ENCODE data around the gene CORO2B. TPM values are rescaled to one million over a fixed set of nuclear protein-coding genes. Genes with fewer than 3 reads are reported as not detected.

The CORO2B gene
- total and polyA plus RNA-seq, 10 donors = 0.93 to 8.8 (median 3.6) TPM

GRCh38 chr15:68552344-68552743 lies 26.4 kb upstream of the CORO2B start:
- H3K27me3 ChIP-seq (replicated peaks in 1 of 7) = peaks cover 0 to 55% (median 2%) of the 10 kb centered on the region in 7 donors
- peak; percentile 20 for DNase-seq
- H3K36me3 ChIP-seq = no peaks in the 10 kb centered on the region
- H3K4me1 ChIP-seq = peaks cover 0 to 5% (median 0%) of the 10 kb centered on the region in 6 donors
- H3K27ac ChIP-seq = no peak overlapping the region
- no peak for TF ChIP-seq POLR2AphosphoS5 (IDR thresholded peaks at IDR 0.05)
- TF ChIP-seq, protein P1, sequence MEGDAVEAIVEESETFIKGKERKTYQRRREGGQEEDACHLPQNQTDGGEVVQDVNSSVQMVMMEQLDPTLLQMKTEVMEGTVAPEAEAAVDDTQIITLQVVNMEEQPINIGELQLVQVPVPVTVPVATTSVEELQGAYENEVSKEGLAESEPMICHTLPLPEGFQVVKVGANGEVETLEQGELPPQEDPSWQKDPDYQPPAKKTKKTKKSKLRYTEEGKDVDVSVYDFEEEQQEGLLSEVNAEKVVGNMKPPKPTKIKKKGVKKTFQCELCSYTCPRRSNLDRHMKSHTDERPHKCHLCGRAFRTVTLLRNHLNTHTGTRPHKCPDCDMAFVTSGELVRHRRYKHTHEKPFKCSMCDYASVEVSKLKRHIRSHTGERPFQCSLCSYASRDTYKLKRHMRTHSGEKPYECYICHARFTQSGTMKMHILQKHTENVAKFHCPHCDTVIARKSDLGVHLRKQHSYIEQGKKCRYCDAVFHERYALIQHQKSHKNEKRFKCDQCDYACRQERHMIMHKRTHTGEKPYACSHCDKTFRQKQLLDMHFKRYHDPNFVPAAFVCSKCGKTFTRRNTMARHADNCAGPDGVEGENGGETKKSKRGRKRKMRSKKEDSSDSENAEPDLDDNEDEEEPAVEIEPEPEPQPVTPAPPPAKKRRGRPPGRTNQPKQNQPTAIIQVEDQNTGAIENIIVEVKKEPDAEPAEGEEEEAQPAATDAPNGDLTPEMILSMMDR (IDR thresholded peaks at IDR 0.05 in 8 of 11, conservative IDR thresholded peaks at IDR 0.05 in 3 of 11) = no peak
- no peak for TF ChIP-seq POLR2A (IDR thresholded peaks at IDR 0.05)
- intact Hi-C loops (cut with DNase I; ENCODE audit: low total_unique reads) = loop anchor here (5.0 kb wide), 1 partner anchor 325 kb away; no protein-coding TSS in a partner anchor
- 43 to 82% (median 67%) methylated on average over 6 of the region's 6 CpGs for WGBS, 5 donors
- H3K9me3 ChIP-seq = no peaks in the 10 kb centered on the region
- H3K4me3 ChIP-seq = no peak overlapping the region

GRCh38 chr15:68552773-68553172 lies 26.0 kb upstream of the CORO2B start:
- Histone ChIP-seq H3K4me3 (no peak overlapping the region), H3K36me3 (no peaks in the 10 kb centered on the region), H3K27me3 (replicated peaks in 1 of 7) (peaks cover 0 to 60% (median 2%) of the 10 kb centered on the region in 7 donors), H3K27ac (no peak overlapping the region), H3K9me3 (no peaks in the 10 kb centered on the region), H3K4me1 (peaks cover 0 to 5% (median 0%) of the 10 kb centered on the region in 6 donors)
- intact Hi-C loops (cut with DNase I; ENCODE audit: low total_unique reads) = loop anchor here (5.0 kb wide), 1 partner anchor 325 kb away; no protein-coding TSS in a partner anchor
- DNase-seq = peak; percentile 54
- TF ChIP-seq, protein P1 (IDR thresholded peaks at IDR 0.05 in 8 of 11, conservative IDR thresholded peaks at IDR 0.05 in 3 of 11) = no peak
- TF ChIP-seq POLR2AphosphoS5 (IDR thresholded peaks at IDR 0.05) = no peak
- no peak for TF ChIP-seq POLR2A (IDR thresholded peaks at IDR 0.05)
- 44 to 62% (median 49%) methylated on average over 6 of the region's 6 CpGs for WGBS, 5 donors

DNA sequence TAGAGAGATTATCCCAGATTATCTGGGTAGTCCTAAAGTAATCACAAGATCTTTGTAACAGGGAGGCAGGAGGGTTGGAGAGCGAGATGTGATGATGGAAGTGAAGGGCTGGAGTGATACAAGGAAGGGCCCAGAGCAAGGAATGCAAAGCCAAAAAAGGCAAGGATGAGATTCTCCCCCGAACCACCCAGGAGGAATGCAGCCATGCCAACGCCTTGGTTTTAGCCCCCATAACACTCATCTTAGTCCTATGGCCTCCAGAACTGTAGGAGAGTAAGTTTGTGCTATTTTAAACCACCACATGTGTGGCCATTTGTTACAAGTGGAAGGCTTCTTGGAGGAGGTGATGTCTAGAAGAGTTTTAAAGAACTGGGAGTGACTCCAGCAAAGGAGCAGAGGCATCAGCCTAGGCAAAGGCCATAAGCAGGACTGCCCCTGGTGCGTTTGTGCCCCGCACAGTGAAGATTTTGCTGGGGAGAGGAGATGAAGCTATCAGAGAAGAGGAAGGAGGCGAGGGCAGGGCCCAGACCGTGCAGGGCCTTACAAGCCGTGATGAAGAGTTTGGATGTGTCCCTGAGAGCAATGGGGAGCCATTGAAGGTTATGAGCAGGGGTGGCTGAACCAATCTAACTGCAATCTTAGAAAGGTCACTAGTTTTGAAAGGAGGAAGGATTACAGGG lies 25.3 kb upstream of the CORO2B start:
- TF ChIP-seq, protein P1 (IDR thresholded peaks at IDR 0.05 in 8 of 11, conservative IDR thresholded peaks at IDR 0.05 in 3 of 11) = no peak
- TF ChIP-seq POLR2AphosphoS5 (IDR thresholded peaks at IDR 0.05) (no peak), POLR2A (IDR thresholded peaks at IDR 0.05) (no peak)
- peaks cover 0 to 6% (median under 1%) of the 10 kb centered on the region in 6 donors for H3K4me1 ChIP-seq
- H3K27me3 ChIP-seq (replicated peaks in 1 of 7) = peaks cover 0 to 66% (median 2%) of the 10 kb centered on the region in 7 donors
- DNase-seq = peak; percentile 54
- WGBS, 5 donors = 68 to 80% (median 70%) methylated on average over 8 of the region's 8 CpGs
- intact Hi-C loops (cut with DNase I; ENCODE audit: low total_unique reads) = loop anchor here (5.0 kb wide), 1 partner anchor 324 kb away; no protein-coding TSS in a partner anchor
- no peak overlapping the region for H3K4me3 ChIP-seq
- no peak overlapping the region for H3K27ac ChIP-seq
- no peaks in the 10 kb centered on the region for H3K36me3 ChIP-seq
- H3K9me3 ChIP-seq = no peaks in the 10 kb centered on the region

DNA sequence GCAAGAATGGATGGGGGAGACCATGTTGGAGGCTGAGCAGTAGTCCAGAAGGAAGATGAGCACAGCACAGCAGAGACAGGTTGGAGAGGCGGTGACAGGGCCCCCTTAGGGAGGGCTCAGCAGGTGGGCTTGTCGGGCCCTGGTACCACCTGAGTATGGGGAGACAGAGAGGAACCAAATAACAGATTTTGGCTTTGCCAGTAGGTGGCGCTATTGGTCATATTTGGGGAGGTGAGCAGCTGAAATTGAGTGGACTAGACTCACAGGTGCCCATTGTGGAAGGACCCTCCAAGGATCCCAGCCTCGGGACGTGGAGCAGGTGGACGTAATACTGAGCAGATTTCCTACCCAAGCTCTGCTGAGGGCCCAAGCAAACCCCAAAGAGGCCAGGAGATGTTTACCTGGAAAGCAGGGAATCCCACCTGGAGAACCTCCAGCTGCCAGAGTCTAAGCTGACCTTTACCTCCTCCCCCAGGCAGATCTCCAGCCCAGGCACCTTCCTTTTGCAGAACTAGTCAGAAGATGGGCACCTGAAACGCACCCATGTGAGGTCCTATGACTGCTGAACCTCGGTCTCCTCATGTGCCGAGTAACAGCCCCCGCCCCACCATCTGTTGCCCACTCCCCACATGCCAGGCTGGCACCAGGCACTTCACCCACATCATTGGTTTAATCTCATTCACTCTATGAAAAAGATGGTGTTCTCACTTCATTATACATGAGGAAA lies 24.6 kb upstream of the CORO2B start:
- Histone ChIP-seq H3K4me1 (peaks cover 4 to 13% (median 7%) of the 10 kb centered on the region in 6 donors), H3K27ac (no peak overlapping the region), H3K9me3 (no peaks in the 10 kb centered on the region), H3K4me3 (no peak overlapping the region), H3K27me3 (replicated peaks in 1 of 7) (peaks cover 0 to 72% (median 6%) of the 10 kb centered on the region in 7 donors), H3K36me3 (no peaks in the 10 kb centered on the region)
- 40 to 45% (median 43%) methylated on average over 10 of the region's 10 CpGs for WGBS, 5 donors
- DNase-seq = peak; percentile 71
- TF ChIP-seq, protein P1 (IDR thresholded peaks at IDR 0.05 in 8 of 11, conservative IDR thresholded peaks at IDR 0.05 in 3 of 11) = peak; percentile 35 to 80 (median 70)
- TF ChIP-seq POLR2AphosphoS5 (IDR thresholded peaks at IDR 0.05) (no peak), POLR2A (IDR thresholded peaks at IDR 0.05) (no peak)
- intact Hi-C loops (cut with DNase I; ENCODE audit: low total_unique reads) = loop anchor here (5.0 kb wide), 1 partner anchor 323 kb away; no protein-coding TSS in a partner anchor
